Metanephros (tissue), 2 donors: Measurements from ENCODE around the gene EIF2B1. TPM values are rescaled to one million over a fixed set of nuclear protein-coding genes. Genes with fewer than 3 reads are reported as not detected.

ENCODE experiments used
- small RNA-seq: library from RNA; depleted of rRNA; stranded (forward); fragments of <200 nt; gene quantifications from one replicate; pipeline ENCODE3, GENCODE V24; 2014; ENCODE audit warnings: low replicate concordance
- total RNA-seq: library from RNA; depleted of rRNA; stranded (reverse); fragments of >200 nt; gene quantifications from one replicate; pipeline ENCODE4 v1.2.3, GENCODE V29; 2014

The EIF2B1 gene
- 46.5 TPM for total RNA-seq

GRCh38 chr12:123633379-123634141, at the start of gene EIF2B1, which contains the start of gene GTF2H3:
Gene EIF2B1, minus strand, starts transcription at chr12:123633686. Its CDS starts 129 bp downstream, at chr12:123633557.
Gene GTF2H3, plus strand, starts transcription at chr12:123633829. Its CDS starts 31 bp downstream, at chr12:123633860.

DNA sequence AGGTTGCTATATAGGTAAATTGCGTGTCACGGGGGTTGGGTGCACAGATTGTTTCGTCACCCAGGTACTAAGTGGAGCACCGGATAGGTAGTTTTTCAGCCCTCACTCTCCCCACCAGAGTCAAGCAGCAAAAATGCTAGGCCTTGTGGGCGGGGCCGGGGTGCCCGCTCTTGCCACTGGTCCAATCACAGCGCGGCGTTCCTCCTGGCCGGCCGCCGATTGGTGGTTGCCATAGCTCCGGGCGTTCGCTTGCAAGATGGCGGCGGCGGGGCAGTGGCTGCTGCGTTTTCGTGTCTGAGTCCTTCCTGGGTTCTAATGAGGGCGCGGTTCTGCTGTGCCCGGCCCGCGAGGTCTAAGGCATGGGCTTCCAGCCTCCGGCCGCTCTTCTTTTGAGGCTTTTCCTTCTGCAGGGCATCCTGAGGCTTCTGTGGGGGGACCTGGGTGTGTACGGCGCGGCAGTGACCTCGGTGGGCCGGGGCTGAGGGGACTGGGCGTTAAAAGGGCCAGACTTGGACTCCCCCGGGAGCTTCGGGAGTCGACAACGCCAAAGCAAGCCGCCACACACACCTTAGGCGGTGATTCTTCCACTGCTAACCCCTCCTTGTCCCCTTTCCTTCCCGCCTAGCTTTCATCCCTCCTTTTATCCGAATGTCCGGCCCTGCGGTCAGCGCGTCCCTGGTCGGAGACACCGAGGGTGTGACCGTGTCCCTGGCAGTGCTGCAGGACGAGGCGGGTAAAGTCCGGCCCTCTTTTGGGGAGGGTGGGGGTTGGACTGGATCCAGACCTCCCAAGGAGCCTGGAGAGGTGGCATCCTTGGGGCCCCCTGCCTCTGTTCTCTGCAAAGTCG, 37.6 kb upstream of the EIF2B1 start, which contains the start of gene TCTN2:
Gene TCTN2 (plus strand): TSS at position 232 of the 847 bp plus-strand sequence. CDS start 128 bp downstream, at position 360.

DNA sequence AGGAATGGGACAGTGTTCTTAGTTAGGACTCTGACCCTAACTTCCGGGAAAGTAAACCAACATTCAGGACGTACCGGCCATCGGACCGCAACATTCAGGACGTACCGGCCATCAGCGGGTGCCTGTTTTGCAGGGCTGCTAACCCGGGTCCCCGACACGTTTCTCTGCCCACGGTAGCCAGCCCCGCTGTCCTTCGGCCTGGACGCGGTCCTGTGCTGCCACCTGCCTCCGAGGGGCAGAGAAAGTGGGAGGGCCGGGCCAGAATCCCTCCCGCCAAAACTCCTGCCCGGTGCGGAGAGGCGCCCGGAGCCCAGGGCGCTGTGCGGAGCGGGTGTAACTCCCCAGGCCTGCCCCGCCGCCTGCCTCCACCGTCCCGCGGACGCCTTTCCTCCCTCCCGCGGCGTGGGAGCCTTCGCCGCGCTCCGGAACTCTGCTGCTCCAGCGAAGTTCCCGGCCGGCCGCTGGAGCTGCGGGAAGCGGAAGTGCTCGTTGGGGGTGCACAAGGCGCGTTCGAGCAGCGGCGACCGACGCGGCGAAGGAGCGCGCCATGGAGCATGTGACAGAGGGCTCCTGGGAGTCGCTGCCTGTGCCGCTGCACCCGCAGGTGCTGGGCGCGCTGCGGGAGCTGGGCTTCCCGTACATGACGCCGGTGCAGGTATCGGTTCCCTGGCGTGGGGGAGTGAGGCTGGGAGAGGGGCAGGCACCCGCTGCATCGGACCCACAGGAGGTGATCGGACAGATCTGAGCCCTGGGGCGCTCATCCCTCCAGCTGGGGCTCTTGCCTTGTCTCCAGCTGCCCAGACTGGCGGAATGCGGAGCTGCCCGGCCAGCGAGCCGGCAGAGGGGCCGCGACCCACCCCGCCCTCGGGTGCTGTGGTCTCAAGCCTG, 31.6 kb downstream of the EIF2B1 start, which contains the start of gene DDX55:
Gene DDX55 (plus strand): TSS at position 498 of the 888 bp plus-strand sequence. CDS start 50 bp downstream, at position 548.

Small RNAs within 50 kb of the gene (small RNA-seq; reads per million reads assigned to genes)
- 0.25 reads per million, percentile 18 among the genes with 10 or more reads in this experiment for gene SNORA9B

Other genes with a start within 250 kb of the EIF2B1 start
- 31.5 TPM for gene KMT5A, start 249.6 kb downstream of the EIF2B1 start, total RNA-seq
- 4.4 TPM for gene RILPL2, start 197.0 kb downstream of the EIF2B1 start, total RNA-seq
- 22.5 TPM for gene SNRNP35, start 175.5 kb downstream of the EIF2B1 start, total RNA-seq
- gene RILPL1, start 100.0 kb downstream of the EIF2B1 start, total RNA-seq = 13.3 TPM
- gene TMED2, start 49.1 kb downstream of the EIF2B1 start, total RNA-seq = 142 TPM
- gene DDX55, start 31.6 kb downstream of the EIF2B1 start, total RNA-seq = 17.2 TPM
- 22.0 TPM for gene GTF2H3, start 143 bp upstream of the EIF2B1 start, total RNA-seq
- gene TCTN2, start 37.4 kb upstream of the EIF2B1 start, total RNA-seq = 19.6 TPM
- gene ATP6V0A2, start 78.7 kb upstream of the EIF2B1 start, total RNA-seq = 15.6 TPM
- gene DNAH10, start 128.6 kb upstream of the EIF2B1 start, total RNA-seq = 1.3 TPM